ENCODE data around the gene RAB11FIP5.

The RAB11FIP5 gene

DNA sequence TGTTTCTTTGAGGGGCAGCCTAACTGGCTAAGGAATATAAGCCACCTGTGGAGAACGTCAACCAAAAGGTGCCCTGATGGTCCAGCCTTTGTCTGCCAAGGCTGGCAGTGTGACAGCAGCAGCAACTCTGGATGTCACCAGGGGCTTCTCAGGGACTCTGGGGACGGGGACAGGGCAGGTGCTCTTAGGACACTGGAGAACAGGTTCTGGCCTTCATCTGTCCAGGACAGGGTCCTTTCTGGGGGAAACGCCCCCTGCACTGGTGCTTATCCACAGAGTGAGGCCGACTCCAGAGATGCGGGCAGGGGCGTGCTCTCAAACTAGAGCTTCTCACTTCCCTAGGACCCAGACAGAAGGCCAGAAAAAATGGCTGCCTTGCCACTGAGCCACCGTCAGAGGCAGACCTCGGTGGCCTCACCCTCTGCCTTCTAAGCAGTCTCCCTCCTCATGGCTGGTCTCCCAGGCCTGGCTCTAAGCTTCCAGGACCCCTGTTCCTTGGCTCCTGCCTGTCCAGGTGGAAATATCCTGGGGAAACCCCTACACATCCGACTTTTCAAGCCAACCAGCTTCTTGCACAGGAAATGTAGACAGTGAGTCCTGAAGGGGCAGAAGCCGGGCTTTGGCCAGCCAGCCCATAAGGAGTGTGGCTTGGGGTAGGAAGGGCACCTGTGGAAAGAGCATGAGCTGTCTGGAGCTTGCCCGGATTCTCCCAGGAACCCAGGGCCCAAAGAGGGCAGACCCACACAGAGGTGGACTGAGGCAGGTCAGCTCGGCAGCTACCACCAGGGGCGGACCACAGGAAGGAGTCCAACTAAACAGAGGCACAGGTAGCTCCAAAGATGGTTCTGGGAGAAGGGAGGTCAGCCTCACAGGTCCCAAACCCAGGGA, 30.0 kb downstream of the RAB11FIP5 start:
- DNase-seq, result no peak

GRCh38 chr2:73081181-73081671, 31.5 kb downstream of the RAB11FIP5 start:
- no peak for DNase-seq

DNA sequence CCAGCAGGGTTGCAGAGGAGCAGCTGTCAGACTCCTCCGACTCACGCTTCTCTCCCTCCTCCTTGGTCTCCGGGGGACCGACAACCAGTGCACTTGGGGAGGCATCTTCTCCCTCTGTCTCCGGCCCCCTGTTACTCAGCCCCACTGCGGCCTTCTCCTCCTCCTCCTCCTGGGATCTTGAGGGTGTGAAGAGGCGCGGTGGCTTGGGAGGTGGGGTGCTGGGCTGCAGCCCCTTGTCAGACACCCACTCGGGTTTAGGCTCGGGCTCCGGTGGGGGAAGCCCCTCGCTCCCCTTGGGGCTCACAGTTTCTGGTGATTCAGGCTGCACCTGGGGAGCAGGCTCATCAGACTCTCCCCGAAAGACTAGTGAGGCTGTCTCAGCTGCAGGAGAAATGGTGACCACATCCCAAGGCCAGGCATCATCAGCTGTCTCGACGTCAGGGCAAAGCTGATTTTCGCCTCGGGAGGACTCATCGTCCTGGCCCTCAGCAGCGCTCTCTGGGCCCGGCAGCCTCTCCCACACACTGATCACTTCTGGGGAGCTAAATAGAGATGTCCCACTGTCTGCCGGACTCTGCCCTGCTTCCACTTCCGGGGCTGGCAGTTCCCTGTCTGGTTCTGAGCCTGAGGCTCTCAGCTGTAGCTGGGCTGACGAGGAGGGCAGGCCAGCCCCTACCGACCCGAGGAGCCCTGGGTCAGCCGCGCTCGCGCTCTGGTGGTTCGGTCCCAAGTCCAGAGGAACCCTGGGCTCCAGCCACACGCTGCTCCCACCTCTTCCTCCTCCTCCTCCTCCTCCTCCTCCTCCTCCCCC, 32.2 kb downstream of the RAB11FIP5 start:
- DNase-seq, result no peak

GRCh38 chr2:73079636-73080035, 33.1 kb downstream of the RAB11FIP5 start:
- DNase-seq, result no peak

GRCh38 chr2:73078457-73079411, 34.0 kb downstream of the RAB11FIP5 start:
- no peak for DNase-seq

GRCh38 chr2:73077424-73077795, 35.3 kb downstream of the RAB11FIP5 start:
- DNase-seq, result no peak

DNA sequence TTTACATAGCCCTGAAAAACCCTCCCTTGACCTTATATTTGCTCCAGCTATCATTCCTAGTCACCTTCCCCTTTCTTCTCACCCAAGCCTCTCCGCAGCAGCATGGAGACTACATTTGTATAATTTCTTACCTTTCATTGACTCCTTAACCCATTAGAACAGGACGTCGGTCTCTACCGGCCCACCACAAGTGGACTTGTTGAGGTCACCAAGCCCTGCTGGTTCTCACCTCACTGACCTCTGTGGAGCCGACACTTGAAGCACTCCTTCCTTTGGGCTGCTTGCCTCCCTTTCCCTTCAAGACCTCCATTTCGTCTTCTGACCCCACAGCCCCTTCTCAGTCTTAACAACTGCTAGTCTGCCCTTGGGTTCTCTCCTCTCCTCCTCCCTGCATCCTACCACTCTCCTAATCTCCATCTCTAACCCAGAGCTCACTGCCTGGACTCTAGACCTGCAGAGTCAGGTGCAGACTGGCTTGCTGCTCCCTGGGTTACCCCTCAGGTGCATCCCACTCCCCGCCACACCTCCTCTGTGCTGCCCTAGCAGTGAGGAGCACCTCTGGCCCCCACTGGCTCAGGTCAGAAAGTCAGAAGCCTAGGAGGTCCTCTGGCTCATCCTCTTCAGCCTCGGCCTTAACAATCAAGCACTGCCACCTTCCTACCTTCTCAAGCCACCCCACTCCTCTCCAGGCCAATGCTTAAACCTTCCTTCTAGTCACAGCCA, 35.9 kb downstream of the RAB11FIP5 start:
- DNase-seq, result no peak

GRCh38 chr2:73075477-73076373, 37.0 kb downstream of the RAB11FIP5 start:
- DNase-seq, result no peak

DNA sequence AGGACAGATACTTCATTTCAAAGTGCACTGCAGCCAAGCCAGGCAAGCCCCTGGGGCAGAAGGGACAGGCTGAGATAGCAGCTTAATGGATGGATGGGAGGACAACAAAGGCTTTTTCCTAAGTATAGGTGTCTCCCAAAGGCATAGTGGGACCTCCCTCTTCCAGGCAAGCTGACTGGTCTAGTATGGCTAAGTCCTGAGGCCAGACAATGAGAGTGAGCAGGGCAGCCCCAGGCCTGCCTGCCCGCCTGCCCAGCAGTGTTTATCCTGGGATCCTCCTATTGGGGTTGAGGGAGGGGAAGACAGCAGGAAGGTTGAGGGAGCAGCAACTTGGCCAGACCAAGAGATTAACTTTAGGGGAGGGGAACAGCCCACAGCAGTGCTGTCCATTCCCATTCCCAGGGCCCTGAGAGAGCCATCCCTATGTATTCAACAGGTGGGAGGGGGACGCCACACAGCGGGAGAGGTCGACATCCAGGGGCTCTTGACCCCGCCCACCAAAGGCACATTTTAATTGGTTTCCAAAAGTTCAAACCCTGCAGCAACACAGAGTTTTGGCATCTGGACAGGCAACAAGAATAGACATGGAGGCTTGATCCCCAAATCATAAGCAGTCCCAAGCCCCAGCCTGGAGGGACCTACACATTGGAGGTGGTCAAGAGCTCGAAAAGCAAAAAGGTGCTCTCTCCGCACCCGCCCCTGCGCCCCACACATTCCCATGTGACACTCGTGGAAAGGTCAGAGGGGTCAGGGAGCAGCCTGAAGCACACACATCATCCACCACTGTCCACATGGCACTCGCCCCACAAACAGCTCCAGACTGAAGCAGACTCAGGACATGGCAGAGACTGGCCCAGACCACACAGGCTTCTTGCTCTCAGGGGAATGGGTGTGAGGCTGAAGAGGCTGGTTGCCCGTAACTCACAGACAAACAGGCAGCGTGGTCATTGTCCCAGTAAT, 38.4 kb downstream of the RAB11FIP5 start:
- no peak for DNase-seq

- DNase-seq, result no peak
Observed at GRCh38 chr2:73072416-73072815, 40.3 kb downstream of the RAB11FIP5 start.

GRCh38 chr2:73072129-73072395, 40.7 kb downstream of the RAB11FIP5 start:
- no peak for DNase-seq

DNA sequence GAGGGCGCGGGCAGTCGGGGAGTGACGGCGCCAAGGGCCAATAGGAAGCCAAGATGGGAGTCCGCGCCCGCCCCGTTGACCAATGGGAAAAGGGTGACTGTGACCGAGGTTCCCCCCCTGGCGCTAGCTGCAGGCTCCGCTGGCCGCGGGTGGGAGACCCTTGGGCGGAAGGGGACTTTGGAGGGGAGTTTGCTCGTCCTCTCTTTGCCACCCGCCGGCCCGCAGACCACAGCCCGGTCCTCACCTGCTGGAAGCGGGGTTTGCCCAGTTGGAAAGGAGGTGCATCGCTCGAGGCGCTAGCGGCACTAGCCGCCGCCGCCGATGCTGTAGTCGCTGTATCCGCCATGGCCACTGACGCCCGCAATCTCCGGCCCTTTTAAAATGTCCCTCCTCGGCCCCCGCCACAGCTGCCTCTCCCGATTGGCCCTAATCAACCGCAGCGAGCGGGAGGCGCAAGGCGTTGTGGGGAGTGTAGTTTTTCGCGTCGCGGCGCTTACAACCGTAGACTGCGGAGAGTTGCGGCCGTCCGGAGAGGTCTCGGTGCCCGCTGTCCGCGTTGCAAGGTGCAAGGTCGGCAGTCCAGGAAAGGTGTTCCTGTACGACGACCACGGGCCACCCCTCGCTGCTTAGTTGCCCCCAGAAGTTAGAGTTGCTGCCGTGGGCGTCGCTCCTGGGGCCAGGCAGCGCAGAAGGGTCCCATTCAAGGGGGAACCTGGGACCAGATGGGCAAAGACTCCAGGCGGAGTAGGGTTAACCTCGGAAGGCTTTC, 41.2 kb downstream of the RAB11FIP5 start, which contains the start of gene SFXN5:
TSS of gene SFXN5 (minus strand) at position 353 of the 769 bp plus-strand sequence. CDS start at position 346, 7 bp downstream.
- DNase-seq, result peak; percentile 72

GRCh38 chr2:73070643-73071359, 41.9 kb downstream of the RAB11FIP5 start:
- no peak for DNase-seq

DNA sequence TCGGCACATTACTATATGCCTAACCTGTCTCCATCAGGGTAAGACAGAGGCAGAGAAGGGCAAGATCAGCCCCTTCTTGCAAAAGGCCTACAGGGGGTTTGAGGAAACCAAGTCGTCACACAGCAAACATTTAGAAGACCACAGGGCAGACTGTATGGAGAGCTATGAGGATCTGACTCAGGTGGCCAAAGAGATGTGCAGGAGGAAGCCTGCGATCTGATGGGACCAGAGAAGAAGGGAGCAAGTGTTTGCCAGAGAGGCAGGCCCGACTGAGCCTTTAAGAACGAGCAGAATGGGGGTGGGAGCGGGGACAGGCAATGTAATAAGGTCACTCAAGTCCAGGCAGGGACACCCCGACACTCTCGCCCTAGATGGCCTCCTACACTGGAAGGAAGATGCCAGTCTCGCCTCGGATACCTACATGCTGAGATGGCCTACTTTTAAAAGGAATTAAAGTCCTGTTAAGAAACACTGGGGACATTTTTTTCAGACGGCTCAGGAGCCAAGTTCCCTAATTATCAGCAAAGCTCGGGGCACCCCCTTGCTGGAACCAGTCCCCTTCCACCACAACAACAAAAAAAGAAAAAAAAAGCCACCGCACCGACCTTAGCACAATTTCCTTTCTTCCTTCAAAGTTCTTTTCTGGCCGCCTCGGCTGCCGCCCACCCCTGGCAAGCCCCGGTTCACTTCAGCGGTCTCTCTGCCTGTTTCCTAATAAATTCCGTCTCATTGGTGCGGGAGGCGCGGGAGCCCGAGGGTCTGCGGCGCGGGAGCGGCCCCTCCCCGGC, 42.7 kb downstream of the RAB11FIP5 start:
- DNase-seq, result no peak

DNA sequence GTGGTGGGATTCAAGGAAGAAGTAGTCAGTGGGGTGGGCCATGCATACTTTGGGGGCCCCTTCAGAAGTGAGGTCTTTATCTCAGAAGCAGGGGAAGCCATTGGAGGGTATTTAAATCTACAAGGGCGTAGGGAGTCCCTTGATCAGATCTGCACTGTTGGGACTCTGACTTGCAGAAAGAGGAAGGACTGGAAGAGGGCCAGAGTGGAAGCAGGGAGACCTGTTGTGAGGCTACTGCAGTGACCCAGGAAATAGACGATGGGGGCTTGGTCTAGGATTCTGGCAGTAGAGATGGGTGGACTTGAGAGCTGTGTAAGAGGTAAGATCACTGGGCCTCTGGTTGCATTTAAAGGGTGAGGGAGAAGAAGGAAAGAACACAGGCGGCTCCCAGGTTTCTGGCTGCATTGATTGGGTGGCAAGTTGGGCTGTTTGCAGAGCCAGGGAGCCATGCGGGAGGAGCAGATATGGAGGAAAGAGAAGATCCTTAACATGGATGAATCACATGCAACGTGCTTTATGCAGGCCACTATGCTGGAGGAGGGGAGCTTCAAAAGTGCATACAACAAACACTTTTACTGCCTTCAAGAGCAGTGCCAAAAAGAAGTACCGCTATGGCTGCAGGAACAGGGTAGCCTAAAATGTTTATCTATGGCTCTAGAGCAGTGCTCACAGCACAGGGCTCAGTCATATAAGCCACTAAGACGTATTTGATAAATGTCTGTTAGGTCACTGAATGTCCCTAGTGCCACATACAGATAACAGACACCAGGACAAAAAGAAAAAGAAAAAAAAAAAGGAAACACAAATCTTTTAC, 43.5 kb downstream of the RAB11FIP5 start:
- DNase-seq, result no peak

DNA sequence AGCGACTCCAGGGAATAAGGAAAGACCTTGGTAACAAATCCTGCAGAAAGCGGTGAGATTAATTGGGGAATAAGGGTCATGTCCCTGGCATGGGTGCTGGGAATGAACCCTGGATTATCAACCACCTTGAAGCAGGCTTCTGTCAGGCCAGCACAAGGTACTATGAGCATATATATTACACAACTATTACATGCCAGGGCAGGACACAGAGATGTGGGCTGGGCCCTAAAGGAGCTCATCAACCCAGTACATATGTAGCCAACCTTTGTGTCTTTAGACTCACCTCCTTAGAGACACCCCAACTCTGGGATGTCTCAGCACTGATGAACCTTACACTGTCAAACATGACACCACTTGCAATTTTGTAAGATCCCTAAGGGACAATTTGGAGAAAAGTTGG, 44.6 kb downstream of the RAB11FIP5 start:
- DNase-seq, result no peak

- DNase-seq, result no peak
Observed at GRCh38 chr2:73067043-73067442, 45.7 kb downstream of the RAB11FIP5 start.

Data from NCI-H1436 treated with DMSO at 0.1 percent for 48 hours (cell line).